K562 (cell line): ENCODE results near the gene MAGI2. TPM values are rescaled to one million over a fixed set of nuclear protein-coding genes. Genes with fewer than 3 reads are reported as not detected.

Experiments used
- BCLAF1 ChIP-seq, 2 experiments: fragments of 450-650 bp in 1 of 2; IDR thresholded peaks; 2 replicates each; pipeline ENCODE4 v1.6.1; 2011 to 2017; ENCODE audit warnings: low read depth in 2 of 2, antibody characterized with exemption in 1 of 2, borderline replicate concordance in 1 of 2, low read length in 1 of 2, mild to moderate bottlenecking in 1 of 2, mixed read lengths in 1 of 2; ENCODE audit not compliant: control insufficient read depth in 1 of 2
- CBX8 ChIP-seq: fragments of 200-600 bp; sonication (generic); IDR thresholded peaks from 2 replicates; pipeline ENCODE4 v1.6.1; 2012; ENCODE audit warnings: borderline replicate concordance, mixed run types, low read depth, mild to moderate bottlenecking, moderate library complexity, mixed read lengths, low read length, control low read depth, inconsistent platforms; ENCODE audit not compliant: poor library complexity, severe bottlenecking; ENCODE audit errors: extremely low read depth
- E2F6 ChIP-seq, 2 experiments: IDR thresholded peaks; 2 replicates each; pipeline ENCODE4 v1.6.1; 2011; ENCODE audit warnings: borderline replicate concordance in 1 of 2, control low read depth in 1 of 2, low read depth in 1 of 2, low read length in 1 of 2, mild to moderate bottlenecking in 1 of 2, mixed read lengths in 1 of 2, moderate library complexity in 1 of 2; ENCODE audit not compliant: insufficient read depth in 1 of 2, insufficient read length in 1 of 2, poor library complexity in 1 of 2, severe bottlenecking in 1 of 2; ENCODE audit errors: extremely low read depth in 1 of 2
- KLF13 ChIP-seq: fragments of 450-650 bp; IDR thresholded peaks from 2 replicates; pipeline ENCODE4 v1.6.1; 2016; ENCODE audit warnings: missing genetic modification characterization, low read depth, mild to moderate bottlenecking, missing compliant biosample characterization, moderate library complexity, borderline replicate concordance
- NFATC3 ChIP-seq: fragments of 450-650 bp; IDR thresholded peaks from 2 replicates; pipeline ENCODE4 v1.6.1; 2017; ENCODE audit warnings: mild to moderate bottlenecking
- POLR2AphosphoS5 ChIP-seq: IDR thresholded peaks from 2 replicates; pipeline ENCODE4 v1.6.1; 2011; ENCODE audit warnings: mild to moderate bottlenecking, low read depth, low read length, moderate library complexity; ENCODE audit not compliant: control insufficient read depth, insufficient read depth
- POLR2G ChIP-seq: fragments of 200-400 bp; formaldehyde crosslinking; IDR thresholded peaks from 2 replicates; pipeline ENCODE4 v1.6.1; 2017; ENCODE audit warnings: low read depth, mild to moderate bottlenecking, antibody characterized with exemption, low read length, moderate library complexity
- RCOR1 ChIP-seq, 2 experiments: IDR thresholded peaks; 2 replicates each; pipeline ENCODE4 v1.6.1; 2012; ENCODE audit warnings: low read depth in 2 of 2, low read length in 2 of 2, borderline replicate concordance in 1 of 2, improper control_type of control experiment in 1 of 2
- RFX1 ChIP-seq: fragments of 450-650 bp; IDR thresholded peaks from 2 replicates; pipeline ENCODE4 v1.6.1; 2016; ENCODE audit warnings: mild to moderate bottlenecking, moderate library complexity
- SOX6 ChIP-seq: fragments of 450-650 bp; IDR thresholded peaks from 2 replicates; pipeline ENCODE4 v1.6.1; 2014; ENCODE audit warnings: mild to moderate bottlenecking
- SP1 ChIP-seq: sonication (generic); formaldehyde crosslinking; IDR thresholded peaks from 2 replicates; pipeline ENCODE4 v1.8.1; 2022; ENCODE audit warnings: mild to moderate bottlenecking, missing genetic modification reagents
- XRCC5 ChIP-seq: fragments of 200-400 bp; formaldehyde crosslinking; IDR thresholded peaks from 2 replicates; pipeline ENCODE4 v1.6.1; 2017; ENCODE audit warnings: low read depth, mild to moderate bottlenecking, low read length
- ZNF639 ChIP-seq, 2 experiments: fragments of 200-800 bp in 1 of 2; sonication (Bioruptor generic) in 1 of 2; sonication (generic) in 1 of 2; formaldehyde crosslinking in 1 of 2; IDR thresholded peaks in 1 of 2; conservative IDR thresholded peaks in 1 of 2; 2 replicates each; pipeline versions ENCODE4 v1.5.0 to v1.6.1; 2016 to 2020; ENCODE audit warnings: missing compliant biosample characterization in 1 of 2, missing genetic modification characterization in 1 of 2, missing genetic modification reagents in 1 of 2
- polyA plus RNA-seq, 8 experiments: library from polyadenylated mRNA; depleted of rRNA in 4 of 8; stranded (reverse) in 5 of 8; unstranded in 3 of 8; fragments of >200 nt; fragmentation: Nextera tagmentation in 2 of 8; fragmentation: Illumina TruSeq in 1 of 8; extraction: Ambion mirVana in 2 of 8; extraction: Trizol in 1 of 8; gene quantifications; 2 replicates each; pipeline versions ENCODE4 v1.2.1 to v1.2.3, GENCODE V29; 2011 to 2014; ENCODE audit warnings: inconsistent platforms in 1 of 8, missing spikeins in 1 of 8
- total RNA-seq, 7 experiments: library from RNA; depleted of rRNA in 6 of 7; stranded (reverse); fragments of >200 nt in 6 of 7; fragmentation: Illumina TruSeq in 2 of 7; extraction: Trizol in 2 of 7; gene quantifications; 2 replicates each; pipeline versions ENCODE4 v1.2.1 to v1.2.3, GENCODE V29; 2011 to 2021; ENCODE audit warnings: low replicate concordance in 1 of 7
- TF ChIP-seq, protein P1 (sequence below): fragments of 200-800 bp; sonication (Bioruptor generic); IDR thresholded peaks from 2 replicates; pipeline ENCODE4 v1.6.1; 2017; ENCODE audit warnings: missing genetic modification characterization, missing compliant biosample characterization
- TF ChIP-seq, protein P2 (sequence below): fragments of 450-650 bp; formaldehyde crosslinking; IDR thresholded peaks from 2 replicates; pipeline ENCODE4 v1.4.0; 2020; ENCODE audit warnings: mild to moderate bottlenecking, mixed read lengths

MAGI2 gene
- total and polyA plus RNA-seq, 9 of the 15 experiments (the other 6 are each of a cell fraction or from before 2014, with no cell fraction given) = 0.27 to 1.4 (median 0.70) TPM

DNA sequence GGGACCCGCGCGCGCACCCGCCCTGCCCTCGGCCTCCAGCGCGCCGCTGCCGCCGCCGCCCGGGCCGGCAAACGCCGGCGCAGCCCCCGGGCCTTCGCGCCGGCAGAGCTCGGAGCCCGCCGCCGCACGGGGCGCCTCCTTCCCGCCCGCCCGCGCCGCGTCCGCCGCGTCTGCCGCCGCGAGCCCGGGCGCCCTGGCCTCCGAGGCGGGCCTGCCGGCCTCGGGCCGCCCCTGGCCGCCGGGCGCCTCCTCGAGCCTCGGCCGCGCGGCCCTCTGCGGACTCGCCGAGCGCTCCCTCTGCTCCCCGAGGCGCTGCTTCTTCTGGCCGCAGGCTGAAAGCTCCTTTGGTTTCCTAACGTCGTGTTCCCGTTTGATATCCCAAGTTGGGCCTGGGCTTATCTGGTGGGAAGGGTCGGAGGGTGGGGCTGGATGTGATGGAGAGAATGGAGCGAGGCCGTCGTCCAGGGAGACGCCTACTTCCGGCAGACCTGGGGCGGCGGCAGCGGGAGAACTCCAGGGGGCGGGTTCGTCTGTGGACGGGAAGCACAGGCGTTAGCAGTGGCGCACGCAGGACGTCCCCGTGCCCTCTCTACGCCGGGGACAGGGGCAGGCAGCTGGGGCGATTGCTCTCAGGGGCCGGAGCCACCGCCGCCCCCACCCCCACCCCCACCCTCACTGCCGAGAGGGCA lies 1433.9 kb downstream of the MAGI2 start (continued):
- peak; percentile 88 for TF ChIP-seq POLR2G
- TF ChIP-seq, protein P1, sequence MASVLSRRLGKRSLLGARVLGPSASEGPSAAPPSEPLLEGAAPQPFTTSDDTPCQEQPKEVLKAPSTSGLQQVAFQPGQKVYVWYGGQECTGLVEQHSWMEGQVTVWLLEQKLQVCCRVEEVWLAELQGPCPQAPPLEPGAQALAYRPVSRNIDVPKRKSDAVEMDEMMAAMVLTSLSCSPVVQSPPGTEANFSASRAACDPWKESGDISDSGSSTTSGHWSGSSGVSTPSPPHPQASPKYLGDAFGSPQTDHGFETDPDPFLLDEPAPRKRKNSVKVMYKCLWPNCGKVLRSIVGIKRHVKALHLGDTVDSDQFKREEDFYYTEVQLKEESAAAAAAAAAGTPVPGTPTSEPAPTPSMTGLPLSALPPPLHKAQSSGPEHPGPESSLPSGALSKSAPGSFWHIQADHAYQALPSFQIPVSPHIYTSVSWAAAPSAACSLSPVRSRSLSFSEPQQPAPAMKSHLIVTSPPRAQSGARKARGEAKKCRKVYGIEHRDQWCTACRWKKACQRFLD (CRISPR knock-in tag) = no peak; the same call in 1 of the 2 replicates
- TF ChIP-seq XRCC5 = no peak
- no peak for TF ChIP-seq CBX8
- TF ChIP-seq, protein P2, sequence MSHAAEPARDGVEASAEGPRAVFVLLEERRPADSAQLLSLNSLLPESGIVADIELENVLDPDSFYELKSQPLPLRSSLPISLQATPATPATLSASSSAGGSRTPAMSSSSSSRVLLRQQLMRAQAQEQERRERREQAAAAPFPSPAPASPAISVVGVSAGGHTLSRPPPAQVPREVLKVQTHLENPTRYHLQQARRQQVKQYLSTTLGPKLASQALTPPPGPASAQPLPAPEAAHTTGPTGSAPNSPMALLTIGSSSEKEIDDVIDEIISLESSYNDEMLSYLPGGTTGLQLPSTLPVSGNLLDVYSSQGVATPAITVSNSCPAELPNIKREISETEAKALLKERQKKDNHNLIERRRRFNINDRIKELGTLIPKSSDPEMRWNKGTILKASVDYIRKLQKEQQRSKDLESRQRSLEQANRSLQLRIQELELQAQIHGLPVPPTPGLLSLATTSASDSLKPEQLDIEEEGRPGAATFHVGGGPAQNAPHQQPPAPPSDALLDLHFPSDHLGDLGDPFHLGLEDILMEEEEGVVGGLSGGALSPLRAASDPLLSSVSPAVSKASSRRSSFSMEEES (CRISPR knock-in tag) = no peak
- peak; percentile 22 to 86; a peak in 2 of 4 replicates for TF ChIP-seq RCOR1 (IDR thresholded peaks at IDR 0.05; ENCODE audit: borderline replicate concordance in 1 of 2, low read depth in 2 of 2, low read length in 2 of 2)
- TF ChIP-seq KLF13 = peak; percentile 53; the same call in 1 of the 2 replicates
- TF ChIP-seq SP1 = peak; percentile 39; the same call in 1 of the 2 replicates
- TF ChIP-seq RFX1 = peak; percentile 85
- TF ChIP-seq NFATC3 = no peak
- peak; percentile 60 to 95 for TF ChIP-seq E2F6 (IDR thresholded peaks at IDR 0.05; ENCODE audit: borderline replicate concordance in 1 of 2, extremely low read depth in 1 of 2, insufficient read depth in 1 of 2, insufficient read length in 1 of 2, low read depth in 1 of 2, low read length in 1 of 2, poor library complexity in 1 of 2, severe bottlenecking in 1 of 2)
- peak; percentile 38; the same call in 1 of the 2 replicates for TF ChIP-seq SOX6
- TF ChIP-seq POLR2AphosphoS5 = 0 out of 2 replicates have a peak, but pooled peaks have one; percentile 27
- no peak for TF ChIP-seq BCLAF1 (IDR thresholded peaks at IDR 0.05; ENCODE audit: borderline replicate concordance in 1 of 2, control insufficient read depth in 1 of 2, low read depth in 2 of 2, low read length in 1 of 2)
- peak in 1 of 2 experiments; percentile 20; a peak in 1 of 4 replicates for TF ChIP-seq ZNF639 (CRISPR knock-in tag; conservative IDR thresholded peaks at IDR 0.05 in 1 of 2, IDR thresholded peaks at IDR 0.05 in 1 of 2)
